ENCODE results near the gene NIP7.

DNA sequence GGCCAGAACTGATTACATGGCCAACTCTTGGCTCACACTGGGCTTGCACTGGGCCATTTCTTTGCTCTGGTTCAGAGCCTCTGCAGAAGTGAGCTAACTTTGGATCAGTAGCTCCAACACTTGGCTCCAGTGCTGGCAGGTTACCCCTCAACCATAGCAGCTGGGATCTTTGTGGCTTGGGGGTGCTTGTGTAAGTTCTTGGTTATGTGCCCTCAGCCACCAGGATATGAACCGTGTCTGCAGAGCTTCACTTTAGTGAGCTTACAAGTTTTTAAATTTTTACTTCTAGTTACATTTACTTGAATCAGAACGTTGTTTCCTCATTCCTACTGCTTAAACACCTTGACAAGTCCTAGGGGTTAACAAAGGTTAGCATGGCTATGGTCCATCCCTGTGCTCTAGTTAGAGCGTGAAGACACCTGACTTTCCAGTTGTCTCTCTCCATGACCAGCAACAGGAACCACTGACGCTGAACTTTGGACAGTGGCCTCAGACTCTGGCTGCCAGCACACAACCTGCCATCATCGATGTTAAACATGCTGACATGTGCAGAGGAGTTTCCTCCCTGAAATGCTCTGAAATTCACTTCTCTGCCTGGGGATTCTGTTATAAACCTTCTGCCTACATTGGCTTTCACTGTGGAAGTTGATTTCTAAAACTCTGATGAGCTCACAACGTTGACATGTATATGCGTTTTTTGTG, 13.2 kb upstream of the NIP7 start:
- TF ChIP-seq, protein P1, sequence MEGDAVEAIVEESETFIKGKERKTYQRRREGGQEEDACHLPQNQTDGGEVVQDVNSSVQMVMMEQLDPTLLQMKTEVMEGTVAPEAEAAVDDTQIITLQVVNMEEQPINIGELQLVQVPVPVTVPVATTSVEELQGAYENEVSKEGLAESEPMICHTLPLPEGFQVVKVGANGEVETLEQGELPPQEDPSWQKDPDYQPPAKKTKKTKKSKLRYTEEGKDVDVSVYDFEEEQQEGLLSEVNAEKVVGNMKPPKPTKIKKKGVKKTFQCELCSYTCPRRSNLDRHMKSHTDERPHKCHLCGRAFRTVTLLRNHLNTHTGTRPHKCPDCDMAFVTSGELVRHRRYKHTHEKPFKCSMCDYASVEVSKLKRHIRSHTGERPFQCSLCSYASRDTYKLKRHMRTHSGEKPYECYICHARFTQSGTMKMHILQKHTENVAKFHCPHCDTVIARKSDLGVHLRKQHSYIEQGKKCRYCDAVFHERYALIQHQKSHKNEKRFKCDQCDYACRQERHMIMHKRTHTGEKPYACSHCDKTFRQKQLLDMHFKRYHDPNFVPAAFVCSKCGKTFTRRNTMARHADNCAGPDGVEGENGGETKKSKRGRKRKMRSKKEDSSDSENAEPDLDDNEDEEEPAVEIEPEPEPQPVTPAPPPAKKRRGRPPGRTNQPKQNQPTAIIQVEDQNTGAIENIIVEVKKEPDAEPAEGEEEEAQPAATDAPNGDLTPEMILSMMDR (IDR thresholded peaks at IDR 0.05; ENCODE audit: extremely low read depth in 1 of 2, insufficient read depth in 1 of 2, low read depth in 1 of 2, low read length in 2 of 2), result no peak
- no peak for TF ChIP-seq EZH2 (IDR thresholded peaks at IDR 0.05; ENCODE audit: borderline replicate concordance, low read depth, low read length, severe bottlenecking)
- no peak for TF ChIP-seq MYC (IDR thresholded peaks at IDR 0.05; ENCODE audit: low read depth, low read length)
- TF ChIP-seq POLR2AphosphoS5 (IDR thresholded peaks at IDR 0.05; ENCODE audit: insufficient read depth, low read depth, low read length), result no peak
- TF ChIP-seq, protein P2, sequence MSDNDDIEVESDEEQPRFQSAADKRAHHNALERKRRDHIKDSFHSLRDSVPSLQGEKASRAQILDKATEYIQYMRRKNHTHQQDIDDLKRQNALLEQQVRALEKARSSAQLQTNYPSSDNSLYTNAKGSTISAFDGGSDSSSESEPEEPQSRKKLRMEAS (IDR thresholded peaks at IDR 0.05; ENCODE audit: insufficient read depth, insufficient read length), result no peak
- no peak for TF ChIP-seq POLR2A (IDR thresholded peaks at IDR 0.05; ENCODE audit: low read depth, low read length)
